ENCODE measurements around the gene HCRT. TPM values are rescaled to one million over a fixed set of nuclear protein-coding genes. Genes with fewer than 3 reads are reported as not detected.

The HCRT gene
- not detected in 2 replicates for total RNA-seq

GRCh38 chr17:42184713-42185620, at the start of gene HCRT:
Gene HCRT (minus strand): TSS chr17:42185452. CDS start chr17:42185365, 87 bp downstream.

GRCh38 chr17:42193969-42194899, 9.0 kb upstream of the HCRT start, which contains the start of gene GHDC:
Gene GHDC (minus strand): TSS chr17:42194494. CDS start chr17:42193581, 913 bp downstream.

GRCh38 chr17:42180922-42181850, 4.1 kb downstream of the HCRT start, which contains the start of gene KCNH4:
Gene KCNH4 (minus strand): TSS chr17:42181142. CDS start chr17:42180945, 197 bp downstream.

Other genes with a start within 250 kb of the HCRT start
- gene CNP, start 218.7 kb downstream of the HCRT start, total RNA-seq, result 52.0 and 62.0 TPM in 2 replicates
- 64.3 TPM in 2 replicates for gene DNAJC7, start 168.0 kb downstream of the HCRT start, total RNA-seq
- gene NKIRAS2, start 165.4 kb downstream of the HCRT start, total RNA-seq, result 36.9 and 56.0 TPM in 2 replicates
- gene C17orf113, start 134.9 kb downstream of the HCRT start, total RNA-seq, result 0.28 and 0.74 TPM in 2 replicates
- 0.14 TPM in 1 of 2 replicates, not detected in the other for gene ZNF385C, start 87.0 kb downstream of the HCRT start, total RNA-seq
- gene DHX58, start 72.7 kb downstream of the HCRT start, total RNA-seq, result 3.6 and 6.1 TPM in 2 replicates
- 11.4 and 18.2 TPM in 2 replicates for gene KAT2A, start 64.1 kb downstream of the HCRT start, total RNA-seq
- not detected in 2 replicates for gene HSPB9, start 62.6 kb downstream of the HCRT start, total RNA-seq
- gene RAB5C, start 30.5 kb downstream of the HCRT start, total RNA-seq, result 85.7 and 109 TPM in 2 replicates
- not detected in 2 replicates for gene KCNH4, start 4.3 kb downstream of the HCRT start, total RNA-seq
- 8.3 and 18.2 TPM in 2 replicates for gene GHDC, start 9.0 kb upstream of the HCRT start, total RNA-seq
- gene STAT5B, start 90.9 kb upstream of the HCRT start, total RNA-seq, result 12.5 and 17.1 TPM in 2 replicates
- gene STAT5A, start 103.0 kb upstream of the HCRT start, total RNA-seq, result 0.88 and 1.6 TPM in 2 replicates
- gene STAT3, start 203.0 kb upstream of the HCRT start, total RNA-seq, result 53.4 and 72.6 TPM in 2 replicates
- 230 and 255 TPM in 2 replicates for gene CAVIN1, start 237.8 kb upstream of the HCRT start, total RNA-seq